GM12873 (cell line): ENCODE measurements around the gene THAP3.

Experiments
- TF ChIP-seq, protein P1 (sequence below): IDR thresholded peaks from 2 replicates; pipeline ENCODE4 v1.5.1; 2012; ENCODE audit warnings: low read depth, mild to moderate bottlenecking, moderate library complexity, low read length, control low read depth; ENCODE audit not compliant: insufficient read depth; ENCODE audit errors: missing control alignments

The THAP3 gene

GRCh38 chr1:6612641-6613360, 11.9 kb upstream of the THAP3 start:
- TF ChIP-seq, protein P1, sequence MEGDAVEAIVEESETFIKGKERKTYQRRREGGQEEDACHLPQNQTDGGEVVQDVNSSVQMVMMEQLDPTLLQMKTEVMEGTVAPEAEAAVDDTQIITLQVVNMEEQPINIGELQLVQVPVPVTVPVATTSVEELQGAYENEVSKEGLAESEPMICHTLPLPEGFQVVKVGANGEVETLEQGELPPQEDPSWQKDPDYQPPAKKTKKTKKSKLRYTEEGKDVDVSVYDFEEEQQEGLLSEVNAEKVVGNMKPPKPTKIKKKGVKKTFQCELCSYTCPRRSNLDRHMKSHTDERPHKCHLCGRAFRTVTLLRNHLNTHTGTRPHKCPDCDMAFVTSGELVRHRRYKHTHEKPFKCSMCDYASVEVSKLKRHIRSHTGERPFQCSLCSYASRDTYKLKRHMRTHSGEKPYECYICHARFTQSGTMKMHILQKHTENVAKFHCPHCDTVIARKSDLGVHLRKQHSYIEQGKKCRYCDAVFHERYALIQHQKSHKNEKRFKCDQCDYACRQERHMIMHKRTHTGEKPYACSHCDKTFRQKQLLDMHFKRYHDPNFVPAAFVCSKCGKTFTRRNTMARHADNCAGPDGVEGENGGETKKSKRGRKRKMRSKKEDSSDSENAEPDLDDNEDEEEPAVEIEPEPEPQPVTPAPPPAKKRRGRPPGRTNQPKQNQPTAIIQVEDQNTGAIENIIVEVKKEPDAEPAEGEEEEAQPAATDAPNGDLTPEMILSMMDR, result no peak

DNA sequence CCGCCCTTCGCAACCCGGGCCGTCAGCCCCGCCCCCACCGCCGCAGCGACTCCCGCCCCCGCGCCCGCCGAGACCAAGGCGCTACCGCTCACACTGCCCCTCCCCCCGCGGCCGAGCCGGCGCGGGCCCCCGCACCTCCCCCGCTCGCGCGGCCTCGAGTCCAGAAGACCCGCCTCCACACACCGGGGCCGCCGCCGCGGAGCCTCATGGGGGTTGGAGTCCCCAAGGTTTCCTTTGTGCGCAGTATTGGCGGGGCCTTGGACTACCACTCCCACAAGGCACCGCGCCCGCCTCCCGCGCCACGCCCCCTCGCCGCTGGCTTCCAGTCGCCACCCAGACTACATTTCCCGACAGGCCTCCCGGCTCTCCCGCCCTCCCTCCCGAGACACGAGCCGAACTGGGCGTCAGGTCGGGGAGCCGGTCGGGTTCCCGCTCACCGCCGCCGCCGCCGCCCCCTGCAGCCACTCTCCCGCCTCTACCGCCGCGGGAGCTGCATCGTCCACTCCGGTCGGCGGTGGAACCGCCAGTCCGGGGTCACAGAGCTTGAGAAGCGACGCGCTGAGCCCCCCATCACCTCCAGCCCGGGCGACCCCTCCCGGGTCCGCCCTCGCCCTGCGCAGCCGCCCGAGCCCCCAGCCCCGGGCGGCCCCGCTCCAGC, 11.2 kb upstream of the THAP3 start, which contains the start of gene PHF13:
TSS of gene PHF13 (plus strand) at position 371 of the 658 bp plus-strand sequence. CDS start 336 bp downstream, outside the sequence.
- TF ChIP-seq, protein P1, result no peak

DNA sequence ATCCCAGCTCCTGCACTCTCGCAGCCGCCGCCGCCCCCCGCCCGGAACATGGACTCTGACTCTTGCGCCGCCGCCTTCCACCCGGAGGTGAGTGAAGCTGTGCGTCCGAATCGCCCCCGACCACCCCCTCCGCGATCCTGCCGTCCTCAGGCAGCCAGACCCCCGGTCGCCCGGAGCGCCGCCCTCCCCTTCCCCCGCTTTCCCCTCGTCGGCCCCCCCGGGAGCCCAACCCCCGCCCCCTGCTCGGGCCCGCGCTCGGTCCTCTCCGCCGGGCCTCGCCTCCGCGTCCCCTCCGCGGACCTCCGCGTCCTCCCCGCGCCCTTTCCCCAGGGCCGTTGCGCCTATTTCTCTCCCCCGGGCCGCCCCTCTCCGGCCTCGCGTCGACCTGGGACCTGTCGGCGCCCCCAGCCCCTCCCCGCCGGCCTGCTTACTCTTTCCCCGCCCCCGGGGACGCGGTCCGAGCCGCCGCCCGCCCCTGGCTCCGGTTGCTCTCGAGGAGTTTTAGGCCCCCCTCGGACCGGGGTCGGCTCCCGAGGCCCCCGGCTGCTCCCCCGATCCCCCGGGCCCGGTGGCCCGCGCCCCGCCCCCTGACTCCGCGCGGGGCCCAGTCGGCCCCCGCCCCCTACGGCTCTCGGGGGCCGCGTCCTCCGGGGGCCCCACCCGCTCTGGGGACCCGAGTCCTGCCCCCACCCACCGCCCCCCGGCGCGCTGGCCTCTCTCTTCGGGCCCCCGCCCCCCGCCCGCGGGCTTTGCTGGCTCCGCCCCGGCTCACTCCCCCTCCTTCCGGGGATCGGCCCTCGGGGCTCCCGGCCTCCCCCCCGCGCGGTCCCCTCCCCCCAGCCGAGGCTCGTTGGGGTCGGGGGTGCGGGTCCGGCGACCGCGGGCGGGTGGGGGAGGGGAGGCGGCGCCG, 10.4 kb upstream of the THAP3 start:
- TF ChIP-seq, protein P1, result no peak

DNA sequence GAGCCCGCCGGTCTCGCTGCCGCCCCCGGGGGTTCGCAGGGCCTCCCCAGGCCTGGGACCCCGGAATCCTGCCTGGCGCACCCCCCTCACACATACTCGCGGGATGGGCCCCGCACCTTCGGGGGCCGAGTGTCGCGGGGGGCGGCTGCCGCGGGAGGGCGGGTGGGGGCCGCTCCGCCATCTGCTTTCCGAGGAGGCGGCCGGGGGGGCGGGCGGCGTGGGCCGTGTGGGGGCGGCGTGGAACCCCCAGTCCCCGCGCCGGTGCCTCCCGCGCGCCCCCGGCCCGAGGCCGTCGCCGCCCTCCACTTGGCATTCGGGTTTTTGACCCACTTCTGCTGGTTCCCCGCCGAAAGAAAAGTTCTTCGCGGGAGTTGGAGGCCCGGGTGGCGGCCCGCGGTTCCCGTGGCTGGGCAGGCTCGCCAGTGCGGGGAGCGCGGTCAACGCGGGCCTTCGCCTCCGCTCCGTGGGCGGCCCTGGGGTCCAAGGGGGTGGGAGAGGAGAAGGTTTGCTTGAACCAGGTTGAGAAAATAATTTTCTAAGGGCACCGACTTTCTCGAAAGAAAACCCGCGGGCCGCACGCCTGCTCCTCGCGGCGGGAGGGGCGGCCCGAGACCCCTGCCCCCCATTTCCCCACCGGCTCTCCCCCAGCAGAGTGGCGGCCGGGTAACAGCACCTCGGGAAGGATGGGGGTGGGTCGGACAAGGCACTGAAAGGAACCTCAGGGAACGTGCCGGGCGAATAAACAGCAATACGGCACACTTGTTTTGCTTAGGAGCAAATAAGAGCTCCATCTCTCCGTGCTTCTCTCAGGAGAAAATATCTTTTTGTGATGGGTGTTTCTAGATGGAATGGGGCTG, 9.5 kb upstream of the THAP3 start:
- TF ChIP-seq, protein P1, result no peak

DNA sequence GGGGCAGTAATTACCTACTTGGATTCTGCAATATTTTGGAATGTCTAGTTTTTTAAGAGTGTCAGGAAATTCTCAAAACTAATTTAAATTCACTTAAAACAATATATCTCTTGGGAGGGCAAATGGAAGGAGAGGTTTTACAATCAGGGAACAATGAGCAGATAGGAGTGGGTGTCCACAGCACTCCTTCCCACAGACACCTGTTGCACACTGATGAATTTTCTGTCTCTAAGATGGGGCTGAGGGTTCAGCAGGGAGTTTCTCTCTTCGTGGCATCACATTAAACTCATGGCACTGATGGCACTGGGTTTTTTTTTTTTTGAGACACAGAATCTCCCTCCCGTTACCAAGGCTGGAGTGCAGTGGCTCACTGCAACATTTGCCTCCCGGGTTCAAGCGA, 5.6 kb upstream of the THAP3 start:
- TF ChIP-seq, protein P1, result no peak

DNA sequence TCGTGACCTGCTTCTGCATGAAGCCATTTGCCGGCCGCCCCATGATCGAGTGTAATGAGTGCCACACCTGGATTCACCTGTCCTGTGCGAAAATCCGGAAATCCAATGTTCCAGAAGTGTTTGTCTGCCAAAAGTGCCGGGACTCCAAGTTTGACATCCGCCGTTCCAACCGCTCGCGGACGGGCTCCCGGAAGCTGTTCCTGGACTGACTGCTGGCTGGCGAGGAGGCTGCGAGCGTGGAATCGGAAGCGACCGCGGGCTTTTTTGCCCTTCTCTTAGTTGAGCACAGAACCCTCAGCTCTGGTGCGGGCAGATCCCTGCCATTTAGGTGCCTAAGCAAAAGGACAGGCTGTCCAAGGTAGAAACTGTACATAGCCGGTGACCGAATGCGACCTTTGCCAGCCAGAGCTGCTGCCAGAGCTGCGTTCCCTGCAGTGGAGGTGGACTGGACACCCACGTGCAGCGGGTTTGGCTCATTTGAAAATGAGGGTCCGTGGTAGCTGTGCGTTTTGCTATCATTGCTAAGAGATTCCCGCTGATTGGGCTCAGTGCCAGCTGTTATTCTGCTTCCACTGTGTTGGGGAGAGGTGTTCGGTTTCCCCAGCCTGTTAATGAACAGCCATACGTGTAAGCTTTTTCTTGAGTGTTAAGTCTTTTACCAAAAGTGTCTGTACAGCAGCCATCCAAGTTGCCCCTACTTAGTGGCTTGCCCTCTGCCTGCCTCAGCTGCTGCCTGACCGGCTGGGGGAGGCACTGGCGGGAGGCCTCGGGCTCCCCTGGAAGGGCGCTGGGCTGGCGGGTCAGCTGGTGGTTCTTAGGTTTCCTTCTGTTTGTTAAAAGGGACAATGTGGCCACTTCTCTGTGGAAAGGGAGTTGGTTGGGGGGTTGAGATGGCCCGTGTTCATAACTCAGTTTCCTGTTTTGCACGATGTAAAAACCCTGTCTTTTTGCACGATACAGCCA, 3.0 kb upstream of the THAP3 start:
- TF ChIP-seq, protein P1, result no peak
